WTC11 (cell line): ENCODE measurements around the gene TNIP2.

ENCODE experiments used
- ATF3 ChIP-seq: sonication (generic); formaldehyde crosslinking; conservative IDR thresholded peaks from 2 replicates; pipeline ENCODE4 v1.8.1; 2022; ENCODE audit warnings: mild to moderate bottlenecking, missing genetic modification reagents
- CREB1 ChIP-seq: sonication (generic); formaldehyde crosslinking; IDR thresholded peaks from 2 replicates; pipeline ENCODE4 v1.8.0; 2023; ENCODE audit warnings: mild to moderate bottlenecking, missing genetic modification reagents
- CTCF ChIP-seq: fragments of 200-600 bp; IDR thresholded peaks from 2 replicates; pipeline ENCODE4 v1.8.0; 2022; ENCODE audit warnings: antibody characterized with exemption
- ELF4 ChIP-seq: sonication (generic); formaldehyde crosslinking; IDR thresholded peaks from 2 replicates; pipeline ENCODE4 v1.8.1; 2022; ENCODE audit warnings: low read depth, mild to moderate bottlenecking, moderate library complexity, missing genetic modification reagents
- NR2C2 ChIP-seq: sonication (generic); formaldehyde crosslinking; IDR thresholded peaks from 2 replicates; pipeline ENCODE4 v1.8.0; 2022; ENCODE audit warnings: mild to moderate bottlenecking, missing genetic modification reagents
- PREB ChIP-seq: sonication (generic); formaldehyde crosslinking; IDR thresholded peaks from 2 replicates; pipeline ENCODE4 v1.8.1; 2022; ENCODE audit warnings: mild to moderate bottlenecking, missing genetic modification reagents, moderate library complexity, borderline replicate concordance
- USF2 ChIP-seq: sonication (generic); formaldehyde crosslinking; IDR thresholded peaks from 2 replicates; pipeline ENCODE4 v1.8.1; 2023; ENCODE audit warnings: mild to moderate bottlenecking, missing genetic modification reagents, moderate library complexity
- ZNF232 ChIP-seq: sonication (generic); formaldehyde crosslinking; IDR thresholded peaks from 2 replicates; pipeline ENCODE4 v1.8.0; 2022; ENCODE audit warnings: mild to moderate bottlenecking, missing genetic modification reagents

- TF ChIP-seq ELF4, result no peak
- TF ChIP-seq PREB (CRISPR knock-in tag), result no peak
- TF ChIP-seq ZNF232 (CRISPR knock-in tag), result no peak
- TF ChIP-seq CTCF, result no peak
- TF ChIP-seq CREB1 (CRISPR knock-in tag), result no peak
- TF ChIP-seq USF2 (CRISPR knock-in tag), result no peak
- TF ChIP-seq ATF3 (CRISPR knock-in tag), result no peak
- no peak for TF ChIP-seq NR2C2 (CRISPR knock-in tag)
Measured at GRCh38 chr4:2745981-2746806, 9.9 kb downstream of the TNIP2 start.
